ENCODE measurements around the gene MPO. TPM values are rescaled to one million over a fixed set of nuclear protein-coding genes. Genes with fewer than 3 reads are reported as not detected.

Gene MPO
- total RNA-seq, 3 donors from 2014 or later: not detected

GRCh38 chr17:58304750-58305486 is 24.2 kb upstream of the MPO start:
- DNase-seq: no peak
- ATAC-seq: peak in 1 of 2 donors; percentile 5
- no peaks in the 10 kb centered on the region for H3K27me3 Mint-ChIP-seq (ENCODE audit: low read depth)
- H3K9me3 Mint-ChIP-seq: no peaks in the 10 kb centered on the region
- no peaks in the 10 kb centered on the region for H3K4me1 Mint-ChIP-seq (ENCODE audit: low read depth)
- no peak overlapping the region for H3K4me3 Mint-ChIP-seq
- H3K36me3 Mint-ChIP-seq (ENCODE audit: insufficient read depth): peaks cover 9% of the 10 kb centered on the region

DNA sequence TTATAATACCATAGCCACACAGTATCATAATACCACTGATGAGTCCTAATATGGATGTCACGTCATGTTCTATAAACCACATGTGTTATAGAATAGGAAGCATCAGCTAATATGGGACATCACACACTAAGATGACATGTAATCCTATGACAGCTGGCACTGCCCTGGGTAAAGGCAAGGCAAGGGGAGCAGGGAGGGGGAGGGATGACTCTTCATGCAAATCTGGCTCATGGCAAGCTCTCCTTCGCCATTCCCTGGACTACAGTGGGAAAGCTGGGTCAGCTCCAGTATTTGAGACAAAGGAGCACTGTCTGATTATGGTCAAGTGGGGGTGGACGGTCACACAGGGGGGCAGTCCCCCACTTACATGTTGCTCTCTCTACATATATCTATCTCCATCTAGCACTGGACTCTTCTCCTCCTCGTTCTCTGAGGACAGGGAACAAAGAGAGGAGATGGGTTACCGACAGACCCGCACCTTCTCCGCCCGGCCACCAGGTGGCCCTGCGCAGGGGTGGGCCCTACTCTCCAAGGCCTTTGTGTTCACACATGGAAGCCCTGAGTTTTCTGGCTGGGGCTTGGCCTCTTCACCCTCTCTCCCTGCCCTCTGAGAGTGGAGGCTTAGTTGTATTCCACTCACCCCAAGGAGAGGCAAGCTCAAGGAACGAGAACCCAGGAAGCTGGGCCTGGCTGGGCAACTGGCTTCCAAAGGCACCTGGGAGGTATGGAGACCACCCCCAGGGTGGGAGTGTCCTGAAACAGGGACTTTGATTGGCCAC is 23.4 kb upstream of the MPO start:
- ATAC-seq (peak; percentile 71), DNase-seq (peak; percentile 57)
- Mint-ChIP-seq H3K4me1 (ENCODE audit: low read depth) (no peaks in the 10 kb centered on the region), H3K36me3 (ENCODE audit: insufficient read depth) (peaks cover 9% of the 10 kb centered on the region), H3K4me3 (no peak overlapping the region), H3K27me3 (ENCODE audit: low read depth) (no peaks in the 10 kb centered on the region), H3K9me3 (no peaks in the 10 kb centered on the region)

GRCh38 chr17:58302919-58303585 is 22.3 kb upstream of the MPO start:
- no peak for DNase-seq
- no peak for ATAC-seq
- H3K36me3 Mint-ChIP-seq (ENCODE audit: insufficient read depth): peaks cover 7% of the 10 kb centered on the region
- no peaks in the 10 kb centered on the region for H3K4me1 Mint-ChIP-seq (ENCODE audit: low read depth)
- no peaks in the 10 kb centered on the region for H3K27me3 Mint-ChIP-seq (ENCODE audit: low read depth)
- no peak overlapping the region for H3K4me3 Mint-ChIP-seq
- no peaks in the 10 kb centered on the region for H3K9me3 Mint-ChIP-seq

DNA sequence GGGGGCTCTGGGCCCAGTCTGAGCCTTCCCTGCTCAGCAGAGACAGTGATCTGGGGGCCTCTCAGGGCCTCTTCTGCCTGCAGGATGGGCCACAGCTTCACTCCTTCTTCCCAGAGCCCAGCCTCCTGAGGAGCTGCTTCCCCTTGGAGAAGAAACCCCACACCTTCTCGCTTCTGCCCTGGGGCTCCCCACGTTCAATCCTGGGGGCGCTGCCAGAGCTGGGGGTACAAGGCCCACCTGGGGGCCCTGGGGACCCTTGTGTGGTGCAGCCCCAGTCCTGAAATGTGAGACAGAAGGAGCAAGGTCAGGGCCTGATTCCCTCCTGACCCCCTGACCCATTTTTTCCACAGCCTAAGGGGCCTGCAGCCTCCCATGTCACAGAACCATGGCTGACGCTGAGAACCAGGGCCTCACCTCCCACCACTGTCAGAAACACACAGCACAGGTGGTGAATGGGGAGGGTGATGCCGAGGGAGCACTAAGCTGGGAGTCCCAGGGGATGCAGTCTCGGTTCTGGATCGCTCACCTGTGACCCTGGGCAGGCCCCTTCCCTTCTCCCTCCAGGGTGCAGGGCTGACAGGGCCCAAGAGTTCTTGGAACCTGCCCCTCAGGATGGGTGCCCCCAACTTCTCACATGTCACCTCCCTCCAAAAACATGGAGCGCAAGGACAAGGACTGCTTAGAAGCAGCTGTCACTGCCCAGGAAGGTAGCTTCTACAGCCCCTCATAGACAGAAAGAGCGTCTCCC is 21.6 kb upstream of the MPO start:
- Mint-ChIP-seq H3K36me3 (ENCODE audit: insufficient read depth) (peaks cover 5% of the 10 kb centered on the region), H3K4me3 (no peak overlapping the region), H3K27me3 (ENCODE audit: low read depth) (no peaks in the 10 kb centered on the region), H3K9me3 (no peaks in the 10 kb centered on the region), H3K4me1 (ENCODE audit: low read depth) (no peaks in the 10 kb centered on the region)
- DNase-seq (no peak), ATAC-seq (no peak)

- Mint-ChIP-seq H3K4me1 (ENCODE audit: low read depth) (no peaks in the 10 kb centered on the region), H3K9me3 (no peaks in the 10 kb centered on the region), H3K27me3 (ENCODE audit: low read depth) (no peaks in the 10 kb centered on the region), H3K4me3 (no peak overlapping the region), H3K36me3 (ENCODE audit: insufficient read depth) (no peaks in the 10 kb centered on the region)
- ATAC-seq: no peak
- no peak for DNase-seq
Observed at GRCh38 chr17:58301504-58302150, 20.9 kb upstream of the MPO start.

DNA sequence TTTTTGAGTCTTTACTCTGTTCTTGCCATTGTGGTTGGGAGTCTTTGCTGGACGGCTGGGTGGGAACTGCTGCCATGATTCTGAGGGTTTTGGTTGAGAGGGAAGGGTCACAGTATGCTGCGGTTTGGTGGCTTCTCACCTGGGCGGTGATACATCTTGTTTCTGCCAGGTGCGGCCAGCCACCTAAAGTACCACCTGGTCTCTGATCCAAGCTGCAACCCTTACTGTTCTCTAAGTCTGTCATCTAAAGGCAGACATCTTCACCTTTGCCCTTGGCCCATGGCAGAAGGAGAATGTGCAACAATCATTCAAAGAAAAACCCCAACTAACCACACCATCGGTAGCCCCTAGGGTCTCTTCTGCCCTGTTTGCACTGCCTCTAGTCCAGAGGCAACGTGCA is 19.6 kb upstream of the MPO start:
- Mint-ChIP-seq H3K36me3 (ENCODE audit: insufficient read depth) (no peaks in the 10 kb centered on the region), H3K4me3 (no peak overlapping the region), H3K27me3 (ENCODE audit: low read depth) (no peaks in the 10 kb centered on the region), H3K9me3 (no peaks in the 10 kb centered on the region), H3K4me1 (ENCODE audit: low read depth) (no peaks in the 10 kb centered on the region)
- no peak for DNase-seq
- no peak for ATAC-seq

- H3K27me3 Mint-ChIP-seq (ENCODE audit: low read depth): peaks cover 7% of the 10 kb centered on the region
Observed at GRCh38 chr17:58294034-58294433, 13.3 kb upstream of the MPO start.

GRCh38 chr17:58291246-58291645 is 10.5 kb upstream of the MPO start:
- H3K9me3 Mint-ChIP-seq: no peaks in the 10 kb centered on the region
- peaks cover 22% of the 10 kb centered on the region for H3K27me3 Mint-ChIP-seq (ENCODE audit: low read depth)
- H3K4me3 Mint-ChIP-seq: no peak overlapping the region
- DNase-seq: no peak
- ATAC-seq: no peak
- H3K36me3 Mint-ChIP-seq (ENCODE audit: insufficient read depth): no peaks in the 10 kb centered on the region
- H3K4me1 Mint-ChIP-seq (ENCODE audit: low read depth): no peaks in the 10 kb centered on the region

More at GRCh38 chr17:58294034-58294433, 13.3 kb upstream of the MPO start:
- DNase-seq: no peak
- H3K9me3 Mint-ChIP-seq: no peaks in the 10 kb centered on the region
- no peaks in the 10 kb centered on the region for H3K4me1 Mint-ChIP-seq (ENCODE audit: low read depth)
- no peak overlapping the region for H3K4me3 Mint-ChIP-seq
- no peak for ATAC-seq
- H3K36me3 Mint-ChIP-seq (ENCODE audit: insufficient read depth): no peaks in the 10 kb centered on the region

GRCh38 chr17:58289869-58290268 is 9.1 kb upstream of the MPO start:
- no peaks in the 10 kb centered on the region for H3K36me3 Mint-ChIP-seq (ENCODE audit: insufficient read depth)
- no peak for ATAC-seq
- DNase-seq: no peak
- H3K4me3 Mint-ChIP-seq: no peak overlapping the region
- peaks cover 27% of the 10 kb centered on the region for H3K27me3 Mint-ChIP-seq (ENCODE audit: low read depth)
- no peaks in the 10 kb centered on the region for H3K9me3 Mint-ChIP-seq
- no peaks in the 10 kb centered on the region for H3K4me1 Mint-ChIP-seq (ENCODE audit: low read depth)

DNA sequence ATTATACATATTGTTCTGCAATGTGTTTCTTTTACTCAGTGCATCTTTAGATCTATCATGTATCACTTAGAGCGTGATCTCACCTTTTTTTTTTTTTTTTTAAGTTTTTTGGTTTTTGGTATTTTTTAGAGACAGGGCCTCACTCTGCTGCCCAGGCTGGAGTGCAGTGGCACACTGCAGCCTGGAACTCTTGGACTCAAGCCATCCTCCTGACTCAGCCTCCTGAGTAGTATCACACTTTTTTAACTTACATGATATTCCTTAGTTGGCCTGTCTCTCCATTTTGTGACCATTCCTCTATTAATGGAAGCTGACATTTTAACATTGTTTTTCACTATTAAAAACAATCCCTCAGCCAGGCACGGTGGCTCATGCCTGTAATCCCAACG is 4.7 kb upstream of the MPO start:
- Mint-ChIP-seq H3K9me3 (no peaks in the 10 kb centered on the region), H3K27me3 (ENCODE audit: low read depth) (peaks cover 26% of the 10 kb centered on the region), H3K4me3 (no peak overlapping the region)

DNA sequence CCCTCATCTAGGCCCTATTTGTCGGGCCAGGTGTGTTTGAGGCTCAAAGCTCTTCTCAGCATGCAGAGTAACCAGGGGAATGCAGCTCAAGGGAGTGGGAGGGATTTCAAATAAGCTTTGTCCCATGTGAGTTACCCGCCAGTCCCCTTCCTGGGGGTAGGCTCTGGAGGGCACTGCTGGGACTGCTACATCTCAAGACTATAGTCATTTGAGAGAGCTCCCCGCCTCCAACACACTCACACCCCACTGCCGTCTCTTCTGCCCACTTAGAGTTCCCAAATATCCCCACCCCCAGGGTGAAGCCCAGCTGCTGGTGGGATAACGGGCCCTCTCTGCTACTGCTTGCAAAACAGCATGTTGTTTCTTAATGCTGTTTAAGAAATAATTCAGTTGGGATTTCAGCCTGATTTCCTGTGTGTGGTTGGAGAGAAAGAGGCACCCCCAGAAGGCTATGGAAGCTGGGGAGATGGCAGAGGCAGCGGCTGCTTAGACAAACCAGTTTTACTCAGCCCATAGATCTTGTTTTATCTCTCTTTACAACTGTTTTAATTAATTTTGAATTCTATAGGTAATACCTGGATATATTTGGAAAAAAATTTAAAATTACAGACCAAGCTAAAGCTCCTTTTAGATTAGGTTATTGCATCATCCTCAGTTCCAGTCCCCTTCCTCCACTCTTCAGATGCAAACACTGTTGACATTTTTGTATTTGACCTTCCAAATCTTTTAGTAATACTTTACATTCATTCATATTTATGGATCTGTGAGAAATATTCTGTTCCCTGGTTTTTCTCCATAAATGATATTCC is 4.1 kb upstream of the MPO start:
- Mint-ChIP-seq H3K36me3 (ENCODE audit: insufficient read depth) (no peaks in the 10 kb centered on the region), H3K27me3 (ENCODE audit: low read depth) (peaks cover 26% of the 10 kb centered on the region), H3K4me3 (no peak overlapping the region), H3K9me3 (no peaks in the 10 kb centered on the region), H3K4me1 (ENCODE audit: low read depth) (no peaks in the 10 kb centered on the region)
- DNase-seq (no peak), ATAC-seq (no peak)

More for the DNA sequence above, 4.7 kb upstream of the MPO start:
- no peak for ATAC-seq
- Mint-ChIP-seq H3K36me3 (ENCODE audit: insufficient read depth) (no peaks in the 10 kb centered on the region), H3K4me1 (ENCODE audit: low read depth) (no peaks in the 10 kb centered on the region)
- no peak for DNase-seq

DNA sequence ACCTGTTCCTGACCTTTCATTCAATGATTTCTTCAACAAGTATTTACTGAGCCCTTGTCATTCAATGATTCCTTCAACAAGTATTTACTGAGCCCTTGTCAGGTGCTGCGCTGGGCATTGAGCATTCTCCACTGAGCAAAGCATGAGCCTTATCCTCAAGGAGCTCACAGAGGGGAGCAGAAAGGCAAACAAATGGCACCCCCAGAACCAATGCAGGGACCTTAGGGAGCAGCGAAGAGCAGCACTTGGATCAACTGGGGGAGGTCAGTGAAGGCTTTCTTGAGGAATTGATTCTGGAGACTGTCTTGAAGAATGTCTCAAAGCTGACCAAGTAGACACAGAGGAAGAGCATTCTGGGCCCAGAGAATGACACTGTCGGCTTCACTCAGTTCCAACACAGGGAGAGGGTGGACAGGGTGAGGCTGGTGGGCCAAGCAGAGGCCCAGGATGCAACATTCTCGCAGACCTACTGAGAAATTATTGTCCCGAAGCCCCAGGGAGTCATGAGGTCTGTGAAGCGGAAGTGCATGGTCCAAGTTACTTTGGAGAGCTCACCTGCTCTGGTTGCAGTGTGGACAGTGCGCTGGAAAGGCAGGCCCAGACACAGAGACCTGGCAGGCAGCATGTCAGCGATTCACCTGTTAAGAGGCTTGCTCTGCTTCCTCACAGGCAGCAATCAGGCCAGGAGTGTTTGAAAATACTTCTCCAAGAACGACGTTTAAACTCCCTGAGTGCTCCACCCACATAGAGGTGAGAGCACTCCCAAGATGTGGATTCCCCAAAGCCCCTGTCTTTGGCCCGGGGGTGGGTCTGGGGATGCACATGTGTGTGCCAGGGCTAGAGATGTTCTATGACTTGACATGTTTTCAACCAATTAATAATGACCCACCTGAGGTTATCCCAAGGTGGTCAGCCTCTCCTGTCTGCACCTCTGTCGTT is 3.2 kb upstream of the MPO start:
- Mint-ChIP-seq H3K9me3 (no peaks in the 10 kb centered on the region), H3K27me3 (ENCODE audit: low read depth) (peaks cover 29% of the 10 kb centered on the region), H3K4me1 (ENCODE audit: low read depth) (no peaks in the 10 kb centered on the region), H3K4me3 (no peak overlapping the region), H3K36me3 (ENCODE audit: insufficient read depth) (no peaks in the 10 kb centered on the region)
- ATAC-seq: no peak
- no peak for DNase-seq

Measured in activated T-cell treated with anti-CD3 and anti-CD28 coated beads, Interleukin-2, amount 50 U/mL, for 4 hours (primary cell).